OCI-LY1 (cell line): ENCODE data around the gene CCNJL.

Experiments used
- CTCF ChIP-seq: fragments of 200-600 bp; sonication (generic), shearing (Covaris generic); IDR thresholded peaks from 2 replicates; pipeline ENCODE4 v1.5.1; 2017; ENCODE audit warnings: mild to moderate bottlenecking, antibody characterized with exemption, low read length, moderate library complexity, mixed read lengths
- EZH2 ChIP-seq: fragments of 200-600 bp; sonication (generic), shearing (Covaris generic); IDR thresholded peaks from 2 replicates; pipeline ENCODE4 v1.8.0; 2017; ENCODE audit warnings: borderline replicate concordance, mixed run types, mild to moderate bottlenecking, antibody characterized with exemption, low read length, moderate library complexity, mixed read lengths

GRCh38 chr5:160227012-160227411 is 85.4 kb downstream of the CCNJL start:
- TF ChIP-seq CTCF (no peak), EZH2 (no peak)
